ENCODE data around the gene MED16. TPM values are rescaled to one million over a fixed set of nuclear protein-coding genes. Genes with fewer than 3 reads are reported as not detected.

Gene MED16
- total RNA-seq, 1 experiment from 2014 or later: 66.9 TPM

DNA sequence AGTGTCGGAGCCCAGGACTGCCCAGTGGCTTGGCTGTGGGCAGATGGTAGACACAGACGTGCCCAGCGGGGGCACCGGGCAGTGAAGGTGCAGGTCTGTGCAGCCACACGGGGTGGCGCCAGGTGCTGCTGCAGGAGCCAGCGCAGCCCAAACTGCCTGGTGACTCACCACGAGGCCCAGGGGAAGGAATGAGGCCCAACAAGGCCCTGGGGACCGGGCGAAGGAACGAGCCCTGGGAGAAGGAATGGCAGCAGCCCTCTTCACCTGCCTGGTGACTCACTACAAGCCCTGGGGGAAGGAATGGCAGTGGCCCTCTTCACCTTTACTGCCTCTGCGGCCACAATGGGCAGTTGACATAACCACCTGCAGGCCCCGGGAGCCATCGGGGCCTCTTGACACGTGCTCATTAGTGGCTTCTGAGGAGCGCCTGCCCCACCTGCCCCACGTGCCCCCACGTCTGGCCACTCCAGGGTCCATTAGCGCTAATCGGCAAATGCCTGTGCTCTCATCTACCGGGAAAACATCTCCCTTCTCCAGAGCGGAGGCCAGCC is 9.3 kb downstream of the MED16 start:
- Mint-ChIP-seq H3K36me3 (peaks cover 18% of the 10 kb centered on the region), H3K4me3 (no peak overlapping the region), H3K4me1 (no peaks in the 10 kb centered on the region), H3K9me3 (no peaks in the 10 kb centered on the region), H3K27me3 (ENCODE audit: low read depth) (no peaks in the 10 kb centered on the region), H3K27ac (no peak overlapping the region)
- ChIA-PET POLR2A (no interaction called here), CTCF (no interaction called here)
- no peak for DNase-seq (ENCODE audit: low spot score)
- TF ChIP-seq JUN (CRISPR knock-in tag; IDR thresholded peaks at IDR 0.05) (no peak), TCF7 (CRISPR knock-in tag; IDR thresholded peaks at IDR 0.05; ENCODE audit: low read depth) (no peak), NFE2L1 (CRISPR knock-in tag; IDR thresholded peaks at IDR 0.05) (no peak), ZNF263 (CRISPR knock-in tag; IDR thresholded peaks at IDR 0.05; ENCODE audit: low read depth) (no peak)
- TF ChIP-seq, protein P1, sequence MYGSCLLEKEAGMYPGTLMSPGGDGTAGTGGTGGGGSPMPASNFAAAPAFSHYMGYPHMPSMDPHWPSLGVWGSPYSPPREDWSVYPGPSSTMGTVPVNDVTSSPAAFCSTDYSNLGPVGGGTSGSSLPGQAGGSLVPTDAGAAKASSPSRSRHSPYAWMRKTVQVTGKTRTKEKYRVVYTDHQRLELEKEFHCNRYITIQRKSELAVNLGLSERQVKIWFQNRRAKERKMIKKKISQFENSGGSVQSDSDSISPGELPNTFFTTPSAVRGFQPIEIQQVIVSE (CRISPR knock-in tag; IDR thresholded peaks at IDR 0.05; ENCODE audit: borderline replicate concordance): no peak
- TF ChIP-seq, protein P2, sequence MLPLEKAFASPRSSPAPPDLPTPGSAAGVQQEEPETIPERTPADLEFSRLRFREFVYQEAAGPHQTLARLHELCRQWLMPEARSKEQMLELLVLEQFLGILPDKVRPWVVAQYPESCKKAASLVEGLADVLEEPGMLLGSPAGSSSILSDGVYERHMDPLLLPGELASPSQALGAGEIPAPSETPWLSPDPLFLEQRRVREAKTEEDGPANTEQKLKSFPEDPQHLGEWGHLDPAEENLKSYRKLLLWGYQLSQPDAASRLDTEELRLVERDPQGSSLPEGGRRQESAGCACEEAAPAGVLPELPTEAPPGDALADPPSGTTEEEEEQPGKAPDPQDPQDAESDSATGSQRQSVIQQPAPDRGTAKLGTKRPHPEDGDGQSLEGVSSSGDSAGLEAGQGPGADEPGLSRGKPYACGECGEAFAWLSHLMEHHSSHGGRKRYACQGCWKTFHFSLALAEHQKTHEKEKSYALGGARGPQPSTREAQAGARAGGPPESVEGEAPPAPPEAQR (CRISPR knock-in tag; IDR thresholded peaks at IDR 0.05): no peak
- TF ChIP-seq, protein P3, sequence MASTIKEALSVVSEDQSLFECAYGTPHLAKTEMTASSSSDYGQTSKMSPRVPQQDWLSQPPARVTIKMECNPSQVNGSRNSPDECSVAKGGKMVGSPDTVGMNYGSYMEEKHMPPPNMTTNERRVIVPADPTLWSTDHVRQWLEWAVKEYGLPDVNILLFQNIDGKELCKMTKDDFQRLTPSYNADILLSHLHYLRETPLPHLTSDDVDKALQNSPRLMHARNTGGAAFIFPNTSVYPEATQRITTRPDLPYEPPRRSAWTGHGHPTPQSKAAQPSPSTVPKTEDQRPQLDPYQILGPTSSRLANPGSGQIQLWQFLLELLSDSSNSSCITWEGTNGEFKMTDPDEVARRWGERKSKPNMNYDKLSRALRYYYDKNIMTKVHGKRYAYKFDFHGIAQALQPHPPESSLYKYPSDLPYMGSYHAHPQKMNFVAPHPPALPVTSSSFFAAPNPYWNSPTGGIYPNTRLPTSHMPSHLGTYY (CRISPR knock-in tag; IDR thresholded peaks at IDR 0.05): no peak
- ATAC-seq: peak; percentile 38; the same call in 1 of the 2 replicates

DNA sequence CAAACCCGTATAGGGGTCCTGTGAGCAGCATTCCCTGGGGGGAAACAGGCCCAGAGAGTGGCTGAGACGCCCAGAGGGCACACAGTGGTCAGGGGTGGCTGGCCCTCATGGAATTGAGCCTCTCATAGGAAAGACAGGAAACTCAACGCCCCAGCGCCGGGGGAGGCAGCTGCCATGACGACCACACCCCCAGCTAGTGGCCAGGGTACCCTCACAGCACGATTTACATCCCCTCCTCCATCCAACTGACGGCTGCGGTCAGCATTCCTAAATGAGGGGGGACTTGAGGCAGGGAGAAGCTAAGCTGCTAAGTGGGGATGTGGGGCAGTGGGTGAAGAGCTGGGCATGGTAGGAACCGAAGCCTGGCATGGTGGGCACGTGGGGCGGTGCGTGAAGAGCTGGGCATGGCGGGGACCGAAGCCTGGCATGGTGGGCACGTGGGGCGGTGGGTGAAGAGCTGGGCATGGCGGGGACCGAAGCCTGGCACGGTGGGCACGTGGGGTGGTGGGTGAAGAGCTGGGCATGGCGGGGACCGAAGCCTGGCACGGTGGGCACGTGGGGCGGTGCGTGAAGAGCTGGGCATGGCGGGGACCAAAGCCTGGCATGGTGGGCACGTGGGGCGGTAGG is 10.0 kb downstream of the MED16 start:
- CTCF ChIA-PET: no interaction called here
- no peaks in the 10 kb centered on the region for H3K4me1 Mint-ChIP-seq
- no peaks in the 10 kb centered on the region for H3K27me3 Mint-ChIP-seq (ENCODE audit: low read depth)
- no peaks in the 10 kb centered on the region for H3K9me3 Mint-ChIP-seq
- DNase-seq (ENCODE audit: low spot score) (no peak), ATAC-seq (no peak)
- POLR2A ChIA-PET: no interaction called here
- H3K4me3 Mint-ChIP-seq: no peak overlapping the region
- no peak for TF ChIP-seq HMGXB4 (CRISPR knock-in tag; IDR thresholded peaks at IDR 0.05)
- no peak for TF ChIP-seq NFYB (CRISPR knock-in tag; conservative IDR thresholded peaks at IDR 0.05; ENCODE audit: low read depth)
- TF ChIP-seq ZNF232 (CRISPR knock-in tag; IDR thresholded peaks at IDR 0.05): no peak
- no peak for TF ChIP-seq CREB1 (CRISPR knock-in tag; IDR thresholded peaks at IDR 0.05)
- TF ChIP-seq ZNF138 (CRISPR knock-in tag; conservative IDR thresholded peaks at IDR 0.05): no peak
- TF ChIP-seq ZNF512 (CRISPR knock-in tag; IDR thresholded peaks at IDR 0.05; ENCODE audit: borderline replicate concordance): no peak
- no peak overlapping the region for H3K27ac Mint-ChIP-seq
- H3K36me3 Mint-ChIP-seq: peaks cover 18% of the 10 kb centered on the region

GRCh38 chr19:881385-882071 is 11.5 kb downstream of the MED16 start:
- no peaks in the 10 kb centered on the region for H3K27me3 Mint-ChIP-seq (ENCODE audit: low read depth)
- CTCF ChIA-PET: no interaction called here
- no peaks in the 10 kb centered on the region for H3K4me1 Mint-ChIP-seq
- ATAC-seq: no peak
- POLR2A ChIA-PET: no interaction called here
- TF ChIP-seq USF2 (CRISPR knock-in tag; IDR thresholded peaks at IDR 0.05): peak; percentile 59; the same call in 1 of the 2 replicates
- TF ChIP-seq, protein P4, sequence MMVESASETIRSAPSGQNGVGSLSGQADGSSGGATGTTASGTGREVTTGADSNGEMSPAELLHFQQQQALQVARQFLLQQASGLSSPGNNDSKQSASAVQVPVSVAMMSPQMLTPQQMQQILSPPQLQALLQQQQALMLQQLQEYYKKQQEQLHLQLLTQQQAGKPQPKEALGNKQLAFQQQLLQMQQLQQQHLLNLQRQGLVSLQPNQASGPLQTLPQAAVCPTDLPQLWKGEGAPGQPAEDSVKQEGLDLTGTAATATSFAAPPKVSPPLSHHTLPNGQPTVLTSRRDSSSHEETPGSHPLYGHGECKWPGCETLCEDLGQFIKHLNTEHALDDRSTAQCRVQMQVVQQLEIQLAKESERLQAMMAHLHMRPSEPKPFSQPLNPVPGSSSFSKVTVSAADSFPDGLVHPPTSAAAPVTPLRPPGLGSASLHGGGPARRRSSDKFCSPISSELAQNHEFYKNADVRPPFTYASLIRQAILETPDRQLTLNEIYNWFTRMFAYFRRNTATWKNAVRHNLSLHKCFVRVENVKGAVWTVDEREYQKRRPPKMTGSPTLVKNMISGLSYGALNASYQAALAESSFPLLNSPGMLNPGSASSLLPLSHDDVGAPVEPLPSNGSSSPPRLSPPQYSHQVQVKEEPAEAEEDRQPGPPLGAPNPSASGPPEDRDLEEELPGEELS (CRISPR knock-in tag; IDR thresholded peaks at IDR 0.05): no peak
- DNase-seq (ENCODE audit: low spot score): no peak
- H3K9me3 Mint-ChIP-seq: no peaks in the 10 kb centered on the region
- peaks cover 18% of the 10 kb centered on the region for H3K36me3 Mint-ChIP-seq
- H3K27ac Mint-ChIP-seq: no peak overlapping the region
- no peak overlapping the region for H3K4me3 Mint-ChIP-seq

Data from WTC11 (cell line).